ENCODE results near the gene LENG9.

LENG9 gene

DNA sequence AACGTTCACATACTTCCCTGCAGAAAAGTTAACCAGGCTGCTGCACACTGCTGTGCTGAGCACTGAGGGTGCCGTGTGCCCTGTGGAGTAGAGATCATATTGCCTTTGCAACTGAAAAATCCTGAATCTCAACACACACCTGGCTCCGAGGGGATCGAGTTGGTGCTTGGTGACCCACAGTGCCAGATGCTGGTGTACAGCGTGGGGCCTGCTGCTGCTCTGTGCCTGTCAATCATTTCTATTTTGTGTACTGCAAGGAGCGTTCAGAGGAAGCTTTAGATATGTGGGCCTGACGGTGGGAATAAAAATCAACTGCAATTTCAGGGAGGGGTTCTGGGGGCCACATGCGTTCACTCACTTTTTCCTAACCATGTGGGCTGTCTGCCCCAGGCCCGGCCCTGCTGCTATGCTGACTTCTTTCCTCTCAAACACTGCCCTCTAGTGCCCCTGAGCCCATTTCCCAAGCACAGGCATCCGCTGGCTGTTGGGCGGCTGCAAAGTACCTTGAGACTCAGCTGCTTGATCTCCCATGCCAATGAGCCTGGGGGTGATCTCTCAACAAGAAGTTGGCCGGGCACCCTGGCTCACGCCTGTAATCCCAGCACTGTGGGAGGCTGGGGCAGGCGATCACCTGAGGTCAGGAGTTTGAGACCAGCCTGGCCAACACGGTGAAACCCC, 24.3 kb downstream of the LENG9 start:
- DNase-seq (ENCODE audit: low read depth in 3 of 3, low spot score in 1 of 3): no peak

- no peak for DNase-seq (ENCODE audit: low read depth in 3 of 3, low spot score in 1 of 3)
These were observed 26.8 kb downstream of the LENG9 start for GRCh38 chr19:54436628-54437252.

GRCh38 chr19:54436031-54436523, 27.5 kb downstream of the LENG9 start:
- no peak for DNase-seq (ENCODE audit: low read depth in 3 of 3, low spot score in 1 of 3)

- no peak for DNase-seq (ENCODE audit: low read depth in 3 of 3, low spot score in 1 of 3)
These were observed 28.0 kb downstream of the LENG9 start for GRCh38 chr19:54435551-54436016.

GRCh38 chr19:54434873-54435214, 28.7 kb downstream of the LENG9 start:
- no peak for DNase-seq (ENCODE audit: low read depth in 3 of 3, low spot score in 1 of 3)

DNA sequence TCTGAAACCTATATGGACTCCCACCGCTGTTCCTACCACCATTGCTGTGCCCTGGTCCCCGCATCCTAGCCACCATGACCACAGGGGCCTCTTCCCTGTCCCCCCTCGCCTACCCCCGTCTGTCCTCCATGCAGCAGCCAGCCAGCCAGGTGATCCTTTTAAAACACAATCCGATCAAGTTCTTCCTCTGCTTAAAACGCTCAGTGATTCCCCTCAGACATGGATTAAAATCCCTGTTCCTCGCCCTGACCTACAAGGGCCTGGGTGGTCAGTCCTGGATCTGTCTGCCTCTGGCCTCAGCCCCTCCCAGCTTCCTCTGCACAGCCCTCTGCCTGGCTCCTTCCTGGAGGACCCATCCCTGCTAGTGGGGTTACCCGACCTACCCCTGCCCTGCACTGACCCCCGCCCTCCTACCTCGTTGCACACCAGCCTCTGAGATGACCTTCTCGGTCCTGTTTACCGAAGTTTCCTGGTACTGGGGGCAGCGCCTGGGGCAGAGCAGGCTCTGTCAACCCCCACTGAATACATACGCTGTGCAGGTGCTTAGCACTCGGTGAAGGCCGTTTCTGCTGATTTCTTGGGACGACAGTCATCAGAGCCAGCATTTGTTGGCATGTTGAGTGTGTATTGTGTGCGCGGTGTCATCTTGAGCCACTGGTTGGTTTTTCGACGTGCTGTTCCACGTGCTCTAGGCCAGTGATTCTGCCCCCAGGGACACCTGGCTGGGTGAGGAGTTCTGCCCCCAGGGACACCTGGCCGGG, 29.3 kb downstream of the LENG9 start:
- no peak for DNase-seq (ENCODE audit: low read depth in 3 of 3, low spot score in 1 of 3)

- DNase-seq (ENCODE audit: low read depth in 3 of 3, low spot score in 1 of 3): no peak
These were observed 29.9 kb downstream of the LENG9 start for GRCh38 chr19:54433697-54434096.

DNA sequence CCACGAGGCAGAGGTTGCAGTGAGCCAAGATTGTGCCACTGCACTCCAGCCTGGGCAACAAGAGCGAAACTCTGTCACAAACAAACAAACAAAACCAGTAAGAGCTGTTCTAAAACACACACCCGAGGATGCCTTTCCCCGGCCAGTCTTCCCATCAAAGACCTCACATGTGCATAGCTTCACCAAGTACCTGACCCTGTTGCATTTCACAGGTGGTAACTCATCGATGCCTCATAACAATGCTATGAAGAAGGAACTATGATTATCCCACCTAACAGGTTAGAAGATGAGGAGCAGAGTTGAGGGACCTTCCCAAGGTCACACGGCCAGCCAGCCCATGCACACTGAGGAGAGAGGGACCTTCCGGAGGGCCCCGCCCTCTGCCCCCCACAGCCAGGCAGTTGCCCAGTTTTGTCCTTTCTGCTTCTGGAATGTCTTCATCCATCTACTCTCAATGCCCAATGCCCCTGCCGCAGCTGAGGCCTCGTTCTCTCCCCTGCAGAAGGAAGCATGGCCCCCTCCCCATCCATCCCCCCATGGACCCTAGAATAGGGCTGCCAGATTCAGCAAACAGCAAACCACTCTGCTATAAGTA, 31.3 kb downstream of the LENG9 start:
- DNase-seq (ENCODE audit: low read depth in 3 of 3, low spot score in 1 of 3): no peak

GRCh38 chr19:54431255-54431838, 32.2 kb downstream of the LENG9 start:
- no peak for DNase-seq (ENCODE audit: low read depth in 3 of 3, low spot score in 1 of 3)

- peak in 1 of 3 donors; percentile 29 for DNase-seq (ENCODE audit: low read depth in 3 of 3, low spot score in 1 of 3)
These were observed 33.0 kb downstream of the LENG9 start for GRCh38 chr19:54430306-54431254.

GRCh38 chr19:54429545-54430227, 33.9 kb downstream of the LENG9 start:
- no peak for DNase-seq (ENCODE audit: low read depth in 3 of 3, low spot score in 1 of 3)

GRCh38 chr19:54429176-54429495, 34.4 kb downstream of the LENG9 start:
- no peak for DNase-seq (ENCODE audit: low read depth in 3 of 3, low spot score in 1 of 3)

DNA sequence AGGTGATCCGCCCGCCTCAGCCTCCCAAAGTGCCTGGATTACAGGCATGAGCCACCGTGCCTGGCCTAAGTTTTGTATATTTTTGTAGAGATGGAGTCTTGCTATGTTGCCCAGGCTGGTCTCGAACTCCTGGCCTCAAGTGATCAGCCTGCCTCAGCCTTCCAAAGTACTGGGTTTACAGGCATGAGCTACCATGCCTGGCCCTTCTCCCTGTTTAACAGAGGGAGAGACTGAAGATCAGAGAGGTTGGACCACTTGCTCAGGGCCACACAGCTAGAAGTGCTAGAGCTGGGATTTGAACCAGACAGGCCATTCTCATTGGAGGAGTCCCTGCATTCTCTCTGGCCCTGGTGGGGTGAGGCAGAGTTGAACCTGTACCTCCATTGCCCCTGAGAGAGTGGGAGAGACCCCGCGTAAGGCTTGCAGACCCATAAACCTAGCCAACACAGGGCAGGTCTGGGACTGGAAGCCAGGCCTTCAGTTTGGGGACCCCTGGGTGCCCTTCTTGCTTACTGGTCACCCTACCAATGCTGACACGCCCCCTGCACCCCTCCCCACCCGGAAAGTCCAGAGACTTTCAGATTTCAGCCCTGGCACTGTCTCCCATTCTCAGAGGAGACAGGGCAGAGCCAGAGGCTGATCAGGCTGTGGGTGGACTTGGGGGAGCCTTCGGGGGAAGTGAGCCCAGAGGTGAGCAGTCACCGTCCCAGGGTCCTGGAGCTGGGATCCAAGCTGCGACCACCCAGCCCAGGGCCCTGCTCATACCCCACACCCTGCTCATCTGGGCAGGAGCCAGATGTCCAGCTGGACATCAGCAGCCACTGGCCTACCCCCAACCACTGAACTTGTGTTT, 35.0 kb downstream of the LENG9 start:
- DNase-seq (ENCODE audit: low read depth in 3 of 3, low spot score in 1 of 3): no peak

GRCh38 chr19:54427586-54427985, 36.0 kb downstream of the LENG9 start:
- DNase-seq (ENCODE audit: low read depth in 3 of 3, low spot score in 1 of 3): no peak

- DNase-seq (ENCODE audit: low read depth in 3 of 3, low spot score in 1 of 3): no peak
These were observed 37.2 kb downstream of the LENG9 start for GRCh38 chr19:54426291-54426931.

DNA sequence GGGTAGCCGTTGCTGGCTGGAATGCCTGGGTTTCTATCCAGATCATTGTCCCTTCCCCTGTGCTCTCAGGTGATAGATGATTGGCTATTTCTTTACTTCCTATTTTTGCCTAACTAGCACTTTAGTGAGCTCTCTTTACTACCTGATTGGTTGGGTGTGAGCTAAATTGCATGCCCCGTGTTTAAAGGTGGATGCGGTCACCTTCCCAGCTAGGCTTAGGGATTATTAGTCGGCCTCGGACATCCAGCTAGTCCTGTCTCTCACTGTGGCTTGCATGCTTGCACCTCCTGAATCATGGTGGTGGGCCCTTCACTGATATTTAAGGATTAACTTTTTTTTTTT, 38.2 kb downstream of the LENG9 start:
- no peak for DNase-seq (ENCODE audit: low read depth in 3 of 3, low spot score in 1 of 3)

- DNase-seq (ENCODE audit: low read depth in 3 of 3, low spot score in 1 of 3): no peak
These were observed 38.8 kb downstream of the LENG9 start for GRCh38 chr19:54424660-54425381.

DNA sequence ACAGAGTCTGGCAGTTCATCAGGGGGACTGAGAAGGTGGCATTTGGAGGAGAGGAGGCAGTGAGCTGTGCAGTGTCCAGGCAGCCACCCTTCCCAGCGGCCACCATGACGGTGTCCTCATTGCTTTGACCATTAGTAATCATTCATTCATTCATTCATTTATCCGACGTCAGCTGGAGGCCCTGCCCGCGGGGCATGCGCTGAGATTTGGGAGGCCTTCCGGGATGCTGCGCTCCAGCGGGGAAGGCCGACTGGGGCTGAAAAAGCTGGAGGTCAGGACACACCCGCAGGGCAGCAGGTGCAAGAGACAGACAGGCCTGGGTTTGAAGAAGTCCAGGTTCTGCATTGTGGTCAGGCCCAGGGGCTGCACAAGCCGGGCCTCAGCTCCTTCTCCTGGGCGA, 39.4 kb downstream of the LENG9 start:
- DNase-seq (ENCODE audit: low read depth in 3 of 3, low spot score in 1 of 3): no peak
